ENCODE data around the gene B4GALT7.
"Not testable (repeated sequence)": the region's sequence is repeated elsewhere in the genome, so short reads cannot be mapped to it uniquely, and the experiment has no call there.

The B4GALT7 gene

GRCh38 chr5:177599731-177600507 is at the start of gene B4GALT7:
B4GALT7 (plus strand) TSS chr5:177600132; CDS start chr5:177600211, 79 bp downstream.
- Histone ChIP-seq H3K9ac (ENCODE audit: low read length in 5 of 5) (peak within 1 kb of the TSS; percentile 78 to 98 (median 94)), H3K27ac (ENCODE audit: low read depth, low read length) (peak within 1 kb of the TSS; percentile 66), H3K4me3 (ENCODE audit: low read depth in 1 of 5, low read length in 5 of 5) (peak within 1 kb of the TSS; percentile 72 to 88 (median 87)), H3K9me3 (ENCODE audit: control insufficient read depth in 5 of 5, low read length in 5 of 5) (no peaks in the 10 kb centered on the region), H3K4me1 (ENCODE audit: control insufficient read depth in 5 of 5, insufficient read depth in 5 of 5, low read length in 5 of 5) (peaks cover 3 to 38% (median 26%) of the 10 kb centered on the region in 5 donors), H3K36me3 (ENCODE audit: control insufficient read depth in 5 of 5, insufficient read depth in 5 of 5, low read length in 5 of 5) (peaks cover 0 to 20% (median 19%) of the 10 kb centered on the region in 5 donors), H3K27me3 (ENCODE audit: control insufficient read depth in 5 of 5, insufficient read depth in 4 of 5, low read length in 5 of 5) (no peaks in the 10 kb centered on the region)

GRCh38 chr5:177552839-177553455 is 47.0 kb upstream of the B4GALT7 start:
- Histone ChIP-seq H3K27ac (ENCODE audit: low read depth, low read length) (peak overlapping the region; percentile 80), H3K4me3 (ENCODE audit: low read depth in 1 of 5, low read length in 5 of 5) (peak overlapping the region; percentile 75 to 87 (median 80)), H3K4me1 (ENCODE audit: control insufficient read depth in 5 of 5, insufficient read depth in 5 of 5, low read length in 5 of 5) (peaks cover 8 to 33% (median 32%) of the 10 kb centered on the region in 5 donors), H3K9ac (ENCODE audit: low read length in 5 of 5) (peak overlapping the region; percentile 44 to 94 (median 88)), H3K27me3 (ENCODE audit: control insufficient read depth in 5 of 5, insufficient read depth in 4 of 5, low read length in 5 of 5) (no peaks in the 10 kb centered on the region), H3K36me3 (ENCODE audit: control insufficient read depth in 5 of 5, insufficient read depth in 5 of 5, low read length in 5 of 5) (peaks cover 0 to 16% (median 4%) of the 10 kb centered on the region in 5 donors), H3K9me3 (ENCODE audit: control insufficient read depth in 5 of 5, low read length in 5 of 5) (no peaks in the 10 kb centered on the region)

GRCh38 chr5:177553671-177554429 is 46.1 kb upstream of the B4GALT7 start:
- Histone ChIP-seq H3K27ac (ENCODE audit: low read depth, low read length) (peak overlapping the region; percentile 80), H3K36me3 (ENCODE audit: control insufficient read depth in 5 of 5, insufficient read depth in 5 of 5, low read length in 5 of 5) (peaks cover 0 to 16% (median 4%) of the 10 kb centered on the region in 5 donors), H3K4me1 (ENCODE audit: control insufficient read depth in 5 of 5, insufficient read depth in 5 of 5, low read length in 5 of 5) (peaks cover 8 to 30% (median 28%) of the 10 kb centered on the region in 5 donors), H3K4me3 (ENCODE audit: low read depth in 1 of 5, low read length in 5 of 5) (peak overlapping the region; percentile 75 to 87 (median 80)), H3K9ac (ENCODE audit: low read length in 5 of 5) (peak overlapping the region; percentile 44 to 94 (median 88)), H3K9me3 (ENCODE audit: control insufficient read depth in 5 of 5, low read length in 5 of 5) (no peaks in the 10 kb centered on the region), H3K27me3 (ENCODE audit: control insufficient read depth in 5 of 5, insufficient read depth in 4 of 5, low read length in 5 of 5) (no peaks in the 10 kb centered on the region)

- peak within 1 kb of the TSS; percentile 80 to 89 (median 86) for H3K4me3 ChIP-seq (ENCODE audit: low read depth in 1 of 5, low read length in 5 of 5)
- H3K36me3 ChIP-seq (ENCODE audit: control insufficient read depth in 5 of 5, insufficient read depth in 5 of 5, low read length in 5 of 5): peaks cover 0 to 13% (median 4%) of the 10 kb centered on the region in 5 donors
- no peaks in the 10 kb centered on the region for H3K27me3 ChIP-seq (ENCODE audit: control insufficient read depth in 5 of 5, insufficient read depth in 4 of 5, low read length in 5 of 5)
- H3K9ac ChIP-seq (ENCODE audit: low read length in 5 of 5): peak within 1 kb of the TSS; percentile 44 to 94 (median 88)
- no peaks in the 10 kb centered on the region for H3K9me3 ChIP-seq (ENCODE audit: control insufficient read depth in 5 of 5, low read length in 5 of 5)
- H3K27ac ChIP-seq (ENCODE audit: low read depth, low read length): peak within 1 kb of the TSS; percentile 80
- H3K4me1 ChIP-seq (ENCODE audit: control insufficient read depth in 5 of 5, insufficient read depth in 5 of 5, low read length in 5 of 5): peaks cover 8 to 30% (median 28%) of the 10 kb centered on the region in 5 donors
Measured at GRCh38 chr5:177554474-177555111, 45.3 kb upstream of the B4GALT7 start, which contains the start of gene FAM193B. FAM193B (minus strand) TSS chr5:177554563; CDS start chr5:177554458, 105 bp downstream.

- Histone ChIP-seq H3K27ac (ENCODE audit: low read depth, low read length) (no peak overlapping the region), H3K9ac (ENCODE audit: low read length in 5 of 5) (no peak overlapping the region), H3K9me3 (ENCODE audit: control insufficient read depth in 5 of 5, low read length in 5 of 5) (no peaks in the 10 kb centered on the region), H3K36me3 (ENCODE audit: control insufficient read depth in 5 of 5, insufficient read depth in 5 of 5, low read length in 5 of 5) (peaks cover 0 to 13% (median 4%) of the 10 kb centered on the region in 5 donors), H3K4me1 (ENCODE audit: control insufficient read depth in 5 of 5, insufficient read depth in 5 of 5, low read length in 5 of 5) (peaks cover 8 to 30% (median 28%) of the 10 kb centered on the region in 5 donors), H3K4me3 (ENCODE audit: low read depth in 1 of 5, low read length in 5 of 5) (peak overlapping the region in 3 of 5 donors; percentile 58 to 87 (median 86)), H3K27me3 (ENCODE audit: control insufficient read depth in 5 of 5, insufficient read depth in 4 of 5, low read length in 5 of 5) (no peaks in the 10 kb centered on the region)
Measured at GRCh38 chr5:177555228-177555627, 44.7 kb upstream of the B4GALT7 start.

GRCh38 chr5:177555665-177556064 is 44.3 kb upstream of the B4GALT7 start:
- Histone ChIP-seq H3K36me3 (ENCODE audit: control insufficient read depth in 5 of 5, insufficient read depth in 5 of 5, low read length in 5 of 5) (peaks cover 0 to 10% (median 4%) of the 10 kb centered on the region in 5 donors), H3K4me1 (ENCODE audit: control insufficient read depth in 5 of 5, insufficient read depth in 5 of 5, low read length in 5 of 5) (peaks cover 8 to 27% (median 25%) of the 10 kb centered on the region in 5 donors), H3K9me3 (ENCODE audit: control insufficient read depth in 5 of 5, low read length in 5 of 5) (no peaks in the 10 kb centered on the region), H3K27me3 (ENCODE audit: control insufficient read depth in 5 of 5, insufficient read depth in 4 of 5, low read length in 5 of 5) (no peaks in the 10 kb centered on the region), H3K27ac (ENCODE audit: low read depth, low read length) (no peak overlapping the region), H3K9ac (ENCODE audit: low read length in 5 of 5) (no peak overlapping the region), H3K4me3 (ENCODE audit: low read depth in 1 of 5, low read length in 5 of 5) (no peak overlapping the region)

GRCh38 chr5:177557041-177557647 is 42.8 kb upstream of the B4GALT7 start:
- H3K9me3 ChIP-seq (ENCODE audit: control insufficient read depth in 5 of 5, low read length in 5 of 5): no peaks in the 10 kb centered on the region
- H3K9ac ChIP-seq (ENCODE audit: low read length in 5 of 5): no peak overlapping the region
- no peak overlapping the region for H3K4me3 ChIP-seq (ENCODE audit: low read depth in 1 of 5, low read length in 5 of 5)
- peaks cover 8 to 25% (median 22%) of the 10 kb centered on the region in 5 donors for H3K4me1 ChIP-seq (ENCODE audit: control insufficient read depth in 5 of 5, insufficient read depth in 5 of 5, low read length in 5 of 5)
- H3K36me3 ChIP-seq (ENCODE audit: control insufficient read depth in 5 of 5, insufficient read depth in 5 of 5, low read length in 5 of 5): peaks cover 0 to 2% (median 0%) of the 10 kb centered on the region in 5 donors
- no peak overlapping the region for H3K27ac ChIP-seq (ENCODE audit: low read depth, low read length)
- no peaks in the 10 kb centered on the region for H3K27me3 ChIP-seq (ENCODE audit: control insufficient read depth in 5 of 5, insufficient read depth in 4 of 5, low read length in 5 of 5)

GRCh38 chr5:177557796-177558195 is 42.1 kb upstream of the B4GALT7 start:
- no peak overlapping the region for H3K9ac ChIP-seq (ENCODE audit: low read length in 5 of 5)
- H3K9me3 ChIP-seq (ENCODE audit: control insufficient read depth in 5 of 5, low read length in 5 of 5): no peaks in the 10 kb centered on the region
- H3K4me3 ChIP-seq (ENCODE audit: low read depth in 1 of 5, low read length in 5 of 5): no peak overlapping the region
- no peaks in the 10 kb centered on the region for H3K27me3 ChIP-seq (ENCODE audit: control insufficient read depth in 5 of 5, insufficient read depth in 4 of 5, low read length in 5 of 5)
- H3K4me1 ChIP-seq (ENCODE audit: control insufficient read depth in 5 of 5, insufficient read depth in 5 of 5, low read length in 5 of 5): peaks cover 7 to 19% (median 16%) of the 10 kb centered on the region in 5 donors
- no peaks in the 10 kb centered on the region for H3K36me3 ChIP-seq (ENCODE audit: control insufficient read depth in 5 of 5, insufficient read depth in 5 of 5, low read length in 5 of 5)
- H3K27ac ChIP-seq (ENCODE audit: low read depth, low read length): no peak overlapping the region

GRCh38 chr5:177559446-177559941 is 40.4 kb upstream of the B4GALT7 start:
- not testable (repeated sequence) for H3K9me3 ChIP-seq (ENCODE audit: control insufficient read depth in 5 of 5, low read length in 5 of 5); H3K9ac ChIP-seq (ENCODE audit: low read length in 5 of 5); H3K4me3 ChIP-seq (ENCODE audit: low read depth in 1 of 5, low read length in 5 of 5); H3K27me3 ChIP-seq (ENCODE audit: control insufficient read depth in 5 of 5, insufficient read depth in 4 of 5, low read length in 5 of 5); H3K27ac ChIP-seq (ENCODE audit: low read depth, low read length); H3K36me3 ChIP-seq (ENCODE audit: control insufficient read depth in 5 of 5, insufficient read depth in 5 of 5, low read length in 5 of 5); H3K4me1 ChIP-seq (ENCODE audit: control insufficient read depth in 5 of 5, insufficient read depth in 5 of 5, low read length in 5 of 5)
